ENCODE results near the gene MACROH2A2. TPM values are rescaled to one million over a fixed set of nuclear protein-coding genes. Genes with fewer than 3 reads are reported as not detected.
"Not testable (repeated sequence)": the region's sequence is repeated elsewhere in the genome, so short reads cannot be mapped to it uniquely, and the experiment has no call there.

The MACROH2A2 gene
- polyA plus RNA-seq (2012; ENCODE audit: missing spikeins): 0.59 TPM

- FAIRE-seq: no peak
- DNase-seq (ENCODE audit: insufficient read length): no peak
- TF ChIP-seq TAF1 (IDR thresholded peaks at IDR 0.05; ENCODE audit: borderline replicate concordance, low read depth, low read length) (no peak), POLR2AphosphoS5 (IDR thresholded peaks at IDR 0.05; ENCODE audit: low read depth, low read length) (no peak), POLR2A (IDR thresholded peaks at IDR 0.05; ENCODE audit: low read depth, low read length) (no peak)
These were observed at the start of gene MACROH2A2 for GRCh38 chr10:70052462-70053217. Gene MACROH2A2, plus strand, starts transcription at chr10:70052846. Its CDS starts 22,813 bp downstream, at chr10:70075659.

GRCh38 chr10:70007116-70007820 is 45.4 kb upstream of the MACROH2A2 start:
- no peak for FAIRE-seq
- TF ChIP-seq POLR2A (IDR thresholded peaks at IDR 0.05; ENCODE audit: low read depth, low read length) (no peak), TAF1 (IDR thresholded peaks at IDR 0.05; ENCODE audit: borderline replicate concordance, low read depth, low read length) (no peak), POLR2AphosphoS5 (IDR thresholded peaks at IDR 0.05; ENCODE audit: low read depth, low read length) (no peak)
- DNase-seq (ENCODE audit: insufficient read length): no peak

- no peak for DNase-seq (ENCODE audit: insufficient read length)
- FAIRE-seq: no peak
- TF ChIP-seq TAF1 (IDR thresholded peaks at IDR 0.05; ENCODE audit: borderline replicate concordance, low read depth, low read length) (no peak), POLR2AphosphoS5 (IDR thresholded peaks at IDR 0.05; ENCODE audit: low read depth, low read length) (no peak), POLR2A (IDR thresholded peaks at IDR 0.05; ENCODE audit: low read depth, low read length) (no peak)
These were observed 21.4 kb upstream of the MACROH2A2 start for GRCh38 chr10:70031215-70031614.

GRCh38 chr10:70032667-70033289 is 19.9 kb upstream of the MACROH2A2 start:
- TF ChIP-seq TAF1 (IDR thresholded peaks at IDR 0.05; ENCODE audit: borderline replicate concordance, low read depth, low read length) (no peak), POLR2A (IDR thresholded peaks at IDR 0.05; ENCODE audit: low read depth, low read length) (no peak), POLR2AphosphoS5 (IDR thresholded peaks at IDR 0.05; ENCODE audit: low read depth, low read length) (no peak)
- FAIRE-seq (no peak), DNase-seq (ENCODE audit: insufficient read length) (no peak)

- TF ChIP-seq POLR2AphosphoS5 (IDR thresholded peaks at IDR 0.05; ENCODE audit: low read depth, low read length) (no peak), TAF1 (IDR thresholded peaks at IDR 0.05; ENCODE audit: borderline replicate concordance, low read depth, low read length) (no peak), POLR2A (IDR thresholded peaks at IDR 0.05; ENCODE audit: low read depth, low read length) (no peak)
- no peak for FAIRE-seq
- no peak for DNase-seq (ENCODE audit: insufficient read length)
These were observed 18.4 kb upstream of the MACROH2A2 start for GRCh38 chr10:70034232-70034631.

- DNase-seq (ENCODE audit: insufficient read length): no peak
- TF ChIP-seq TAF1 (IDR thresholded peaks at IDR 0.05; ENCODE audit: borderline replicate concordance, low read depth, low read length): no peak
- no peak for TF ChIP-seq POLR2A (IDR thresholded peaks at IDR 0.05; ENCODE audit: low read depth, low read length)
- no peak for TF ChIP-seq POLR2AphosphoS5 (IDR thresholded peaks at IDR 0.05; ENCODE audit: low read depth, low read length)
- no peak for FAIRE-seq
These were observed 17.1 kb upstream of the MACROH2A2 start for GRCh38 chr10:70035531-70035930.

GRCh38 chr10:70038923-70039322 is 13.7 kb upstream of the MACROH2A2 start:
- FAIRE-seq (no peak), DNase-seq (ENCODE audit: insufficient read length) (no peak)
- TF ChIP-seq TAF1 (IDR thresholded peaks at IDR 0.05; ENCODE audit: borderline replicate concordance, low read depth, low read length): no peak
- TF ChIP-seq POLR2AphosphoS5 (IDR thresholded peaks at IDR 0.05; ENCODE audit: low read depth, low read length): no peak
- no peak for TF ChIP-seq POLR2A (IDR thresholded peaks at IDR 0.05; ENCODE audit: low read depth, low read length)

GRCh38 chr10:70041016-70041415 is 11.6 kb upstream of the MACROH2A2 start:
- TF ChIP-seq TAF1 (IDR thresholded peaks at IDR 0.05; ENCODE audit: borderline replicate concordance, low read depth, low read length): no peak
- DNase-seq (ENCODE audit: insufficient read length) (no peak), FAIRE-seq (no peak)

- DNase-seq (ENCODE audit: insufficient read length); FAIRE-seq: not testable (repeated sequence)
These were observed 10.9 kb upstream of the MACROH2A2 start for GRCh38 chr10:70041739-70042138.

GRCh38 chr10:70047066-70047465 is 5.6 kb upstream of the MACROH2A2 start:
- FAIRE-seq; DNase-seq (ENCODE audit: insufficient read length): not testable (repeated sequence)

- FAIRE-seq (no peak), DNase-seq (ENCODE audit: insufficient read length) (no peak)
- no peak for TF ChIP-seq POLR2AphosphoS5 (IDR thresholded peaks at IDR 0.05; ENCODE audit: low read depth, low read length)
- TF ChIP-seq TAF1 (IDR thresholded peaks at IDR 0.05; ENCODE audit: borderline replicate concordance, low read depth, low read length): no peak
These were observed 4.5 kb upstream of the MACROH2A2 start for GRCh38 chr10:70048030-70048723.

- FAIRE-seq (no peak), DNase-seq (ENCODE audit: insufficient read length) (no peak)
- TF ChIP-seq POLR2AphosphoS5 (IDR thresholded peaks at IDR 0.05; ENCODE audit: low read depth, low read length): no peak
- TF ChIP-seq POLR2A (IDR thresholded peaks at IDR 0.05; ENCODE audit: low read depth, low read length): no peak
- no peak for TF ChIP-seq TAF1 (IDR thresholded peaks at IDR 0.05; ENCODE audit: borderline replicate concordance, low read depth, low read length)
These were observed 798 bp upstream of the MACROH2A2 start for GRCh38 chr10:70051848-70052247.
